ENCODE data around the gene CCDC73. TPM values are rescaled to one million over a fixed set of nuclear protein-coding genes. Genes with fewer than 3 reads are reported as not detected.
A peak's percentile ranks its signal among the peaks of the same experiment; 100 is the strongest.

CCDC73 gene
- polyA plus RNA-seq, 10 donors: 0.05 to 0.66 (median 0.06) TPM; not detected in 3

GRCh38 chr11:32586576-32587190 is 207.8 kb downstream of the CCDC73 start:
- no peak for DNase-seq

GRCh38 chr11:32584921-32585320 is 209.5 kb downstream of the CCDC73 start:
- DNase-seq: no peak

- peak; percentile 94 to 99 (median 96) for DNase-seq
Observed at GRCh38 chr11:32583459-32584271, 210.8 kb downstream of the CCDC73 start, which contains the start of gene EIF3M. Gene EIF3M (plus strand): TSS chr11:32583831. CDS start chr11:32583888, 57 bp downstream.

- DNase-seq: no peak
Observed at GRCh38 chr11:32581556-32581955, 212.9 kb downstream of the CCDC73 start.

- DNase-seq: no peak
Observed at GRCh38 chr11:32580967-32581366, 213.5 kb downstream of the CCDC73 start.

GRCh38 chr11:32576456-32576855 is 218.0 kb downstream of the CCDC73 start:
- no peak for DNase-seq

- DNase-seq: no peak
Observed at GRCh38 chr11:32575070-32575469, 219.4 kb downstream of the CCDC73 start.

GRCh38 chr11:32574421-32574820 is 220.0 kb downstream of the CCDC73 start:
- DNase-seq: no peak

- no peak for DNase-seq
Observed at GRCh38 chr11:32573228-32573627, 221.2 kb downstream of the CCDC73 start.

- no peak for DNase-seq
Observed at GRCh38 chr11:32571039-32571438, 223.4 kb downstream of the CCDC73 start.

- no peak for DNase-seq
Observed at GRCh38 chr11:32569313-32569881, 225.1 kb downstream of the CCDC73 start.

- no peak for DNase-seq
Observed at GRCh38 chr11:32567154-32567553, 227.3 kb downstream of the CCDC73 start.

- DNase-seq: no peak
Observed at GRCh38 chr11:32566517-32566916, 227.9 kb downstream of the CCDC73 start.

- no peak for DNase-seq
Observed at GRCh38 chr11:32563600-32563959, 230.9 kb downstream of the CCDC73 start.

- DNase-seq: no peak
Observed at GRCh38 chr11:32562839-32563599, 231.4 kb downstream of the CCDC73 start.

GRCh38 chr11:32561835-32562234 is 232.6 kb downstream of the CCDC73 start:
- DNase-seq: no peak

- DNase-seq: no peak
Observed at GRCh38 chr11:32555895-32556294, 238.6 kb downstream of the CCDC73 start.

GRCh38 chr11:32555091-32555490 is 239.4 kb downstream of the CCDC73 start:
- no peak for DNase-seq
